ENCODE results near the gene KNCN. TPM values are rescaled to one million over a fixed set of nuclear protein-coding genes. Genes with fewer than 3 reads are reported as not detected.

The KNCN gene
- total RNA-seq, 2 experiments from 2014 or later = not detected

- POLR2A ChIA-PET = no interaction called here
Measured at GRCh38 chr1:46516200-46516950, 35.1 kb downstream of the KNCN start.

GRCh38 chr1:46515576-46515975 lies 35.9 kb downstream of the KNCN start:
- CTCF ChIA-PET = no interaction called here
- POLR2A ChIA-PET = no interaction called here

More at GRCh38 chr1:46516200-46516950, 35.1 kb downstream of the KNCN start:
- CTCF ChIA-PET = interaction anchor here (1.6 to 1.9 kb wide), 2 partner anchors 39 to 69 kb away, joined by 6 to 7 read pairs; no protein-coding TSS in a partner anchor

GRCh38 chr1:46513536-46513935 lies 37.9 kb downstream of the KNCN start:
- POLR2A ChIA-PET = no interaction called here

GRCh38 chr1:46512792-46513190 lies 38.7 kb downstream of the KNCN start:
- ChIA-PET POLR2A (no interaction called here), CTCF (interaction anchor here (1.1 kb wide), 1 partner anchor 15 kb away, joined by 3 read pairs; no protein-coding TSS in a partner anchor)

More at GRCh38 chr1:46513536-46513935, 37.9 kb downstream of the KNCN start:
- CTCF ChIA-PET = interaction anchor here (1.1 kb wide), 1 partner anchor 14 kb away, joined by 3 read pairs; no protein-coding TSS in a partner anchor

GRCh38 chr1:46512135-46512791 lies 39.2 kb downstream of the KNCN start:
- ChIA-PET CTCF (interaction anchor here (0.6 to 1.1 kb wide), 2 partner anchors 11 to 15 kb away, joined by 3 read pairs; no protein-coding TSS in a partner anchor), POLR2A (no interaction called here)

- POLR2A ChIA-PET = no interaction called here
- CTCF ChIA-PET = no interaction called here
Measured at GRCh38 chr1:46510998-46511365, 40.5 kb downstream of the KNCN start.

GRCh38 chr1:46510341-46510997 lies 41.0 kb downstream of the KNCN start:
- ChIA-PET CTCF (no interaction called here), POLR2A (no interaction called here)

- ChIA-PET CTCF (interaction anchor here (1.0 kb wide), 1 partner anchor 62 kb away, joined by 3 read pairs; no protein-coding TSS in a partner anchor), POLR2A (no interaction called here)
Measured at GRCh38 chr1:46508757-46509156, 42.7 kb downstream of the KNCN start.

GRCh38 chr1:46506470-46507219 lies 44.8 kb downstream of the KNCN start:
- POLR2A ChIA-PET = no interaction called here
- CTCF ChIA-PET = interaction anchor here (0.9 kb wide), 1 partner anchor 20 kb away, joined by 3 read pairs; no protein-coding TSS in a partner anchor

GRCh38 chr1:46503421-46503820 lies 48.0 kb downstream of the KNCN start:
- ChIA-PET POLR2A (no interaction called here), CTCF (no interaction called here)

- ChIA-PET POLR2A (interaction anchor here (0.6 kb wide), 1 partner anchor 31 kb away, joined by 3 read pairs; no protein-coding TSS in a partner anchor), CTCF (interaction anchor here (0.5 to 1.6 kb wide), 4 partner anchors 9 to 62 kb away, joined by 3 to 5 read pairs (median 4); a partner anchor contains a TSS)
Measured at GRCh38 chr1:46501528-46501927, 49.9 kb downstream of the KNCN start.

- ChIA-PET CTCF (no interaction called here), POLR2A (no interaction called here)
Measured at GRCh38 chr1:46497665-46498064, 53.8 kb downstream of the KNCN start.

- ChIA-PET CTCF (no interaction called here), POLR2A (no interaction called here)
Measured at GRCh38 chr1:46497020-46497419, 54.4 kb downstream of the KNCN start.

- CTCF ChIA-PET = interaction anchor here (0.9 kb wide), 1 partner anchor 31 kb away, joined by 3 read pairs; no protein-coding TSS in a partner anchor
- POLR2A ChIA-PET = no interaction called here
Measured at GRCh38 chr1:46496505-46496904, 54.9 kb downstream of the KNCN start.

- ChIA-PET POLR2A (no interaction called here), CTCF (interaction anchor here (0.9 kb wide), 1 partner anchor 32 kb away, joined by 3 read pairs; no protein-coding TSS in a partner anchor)
Measured at GRCh38 chr1:46495778-46496177, 55.7 kb downstream of the KNCN start.

Other genes with a start within 250 kb of the KNCN start
- gene LRRC41, start 248.0 kb downstream of the KNCN start, total RNA-seq = 10 to 100 TPM; 37.2 TPM
- gene UQCRH, start 247.9 kb downstream of the KNCN start, total RNA-seq = 100 to 1,000 TPM; 393 to 395 TPM
- 10 to 100 TPM; 28.8 to 30.8 TPM for gene NSUN4, start 210.8 kb downstream of the KNCN start, total RNA-seq
- gene FAAH, start 157.3 kb downstream of the KNCN start, total RNA-seq = 1 to 10 TPM; 4.8 to 5.3 TPM
- gene DMBX1, start 61.8 kb downstream of the KNCN start, total RNA-seq = not detected
- 10 to 100 TPM; 28.3 to 28.9 TPM for gene MKNK1, start 52.6 kb upstream of the KNCN start, total RNA-seq
- 1 to 10 TPM; 7.6 to 7.7 TPM for gene MOB3C, start 65.2 kb upstream of the KNCN start, total RNA-seq
- gene ATPAF1, start 116.7 kb upstream of the KNCN start, total RNA-seq = 10 to 100 TPM; 40.7 to 42.5 TPM
- not detected for gene TEX38, start 120.2 kb upstream of the KNCN start, total RNA-seq
- gene EFCAB14, start 167.5 kb upstream of the KNCN start, total RNA-seq = 10 to 100 TPM; 44.9 to 45.6 TPM
- not detected for gene CYP4B1, start 247.4 kb upstream of the KNCN start, total RNA-seq

Data from activated CD8-positive, alpha-beta memory T cell treated with anti-CD3 and anti-CD28 coated beads for 36 hours (primary cell).